Mesenchymal stem cell (in vitro differentiated cells and primary cell): Measurements from ENCODE around the gene HSPBP1.

ENCODE experiments used
- DNase-seq: peaks from one replicate; pipeline ENCODE4 v3.0.0-alpha.2; 2013
- H2AFZ ChIP-seq: one replicate; pipeline ENCODE4 v1.6.1; 2013; ENCODE audit warnings: low read depth, mild to moderate bottlenecking, control low read depth, inconsistent platforms, low read length, moderate library complexity
- H2AK5ac ChIP-seq: 2 replicates; pipeline ENCODE4 v1.6.1; 2013; ENCODE audit warnings: low read length, moderate library complexity, mild to moderate bottlenecking, inconsistent platforms; ENCODE audit not compliant: severe bottlenecking
- H2BK120ac ChIP-seq: one replicate; pipeline ENCODE4 v1.6.1; 2013; ENCODE audit warnings: low read depth, mild to moderate bottlenecking, inconsistent platforms, low read length, moderate library complexity
- H2BK12ac ChIP-seq, 2 experiments: one replicate each; pipeline ENCODE4 v1.6.1; 2013; ENCODE audit warnings: inconsistent platforms in 2 of 2, low read length in 2 of 2, mild to moderate bottlenecking in 2 of 2, moderate library complexity in 2 of 2, control low read depth in 1 of 2
- H2BK15ac ChIP-seq: one replicate; pipeline ENCODE4 v1.6.1; 2013; ENCODE audit warnings: mild to moderate bottlenecking, low read depth, inconsistent platforms; ENCODE audit not compliant: poor library complexity, severe bottlenecking
- H2BK5ac ChIP-seq: 2 replicates; pipeline ENCODE4 v1.6.1; 2013; ENCODE audit warnings: low read depth, mild to moderate bottlenecking, low read length, control low read depth, inconsistent platforms; ENCODE audit not compliant: poor library complexity, severe bottlenecking
- H3K14ac ChIP-seq, 2 experiments: one replicate each; pipeline ENCODE4 v1.6.1; 2013; ENCODE audit warnings: inconsistent platforms in 2 of 2, low read length in 2 of 2, control low read depth in 1 of 2, mild to moderate bottlenecking in 1 of 2, moderate library complexity in 1 of 2
- H3K18ac ChIP-seq, 2 experiments: one replicate each; pipeline ENCODE4 v1.6.1; 2013; ENCODE audit warnings: inconsistent platforms in 2 of 2, low read length in 2 of 2, control low read depth in 1 of 2, low read depth in 1 of 2, mild to moderate bottlenecking in 1 of 2
- H3K23ac ChIP-seq, 2 experiments: one replicate each; pipeline ENCODE4 v1.6.1; 2013; ENCODE audit warnings: inconsistent platforms in 2 of 2, low read length in 2 of 2, mild to moderate bottlenecking in 2 of 2, moderate library complexity in 2 of 2, control low read depth in 1 of 2
- H3K27ac ChIP-seq: 2 replicates; pipeline ENCODE4 v1.5.1; 2013; ENCODE audit warnings: mild to moderate bottlenecking, moderate library complexity, low read length, control low read depth, inconsistent platforms; ENCODE audit not compliant: poor library complexity, severe bottlenecking
- H3K27me3 ChIP-seq, 2 experiments: 2 replicates each; pipeline versions ENCODE4 v1.6.1 to v1.7.0; 2013; ENCODE audit warnings: low read length in 2 of 2, mild to moderate bottlenecking in 2 of 2, moderate library complexity in 2 of 2, control low read depth in 1 of 2, inconsistent platforms in 1 of 2; ENCODE audit not compliant: control insufficient read depth in 1 of 2, insufficient read depth in 1 of 2
- H3K36me3 ChIP-seq, 2 experiments: 2 replicates each; pipeline versions ENCODE4 v1.6.1 to v1.7.0; 2013; ENCODE audit warnings: low read length in 2 of 2, control low read depth in 1 of 2, inconsistent platforms in 1 of 2, low read depth in 1 of 2, mild to moderate bottlenecking in 1 of 2; ENCODE audit not compliant: insufficient read depth in 2 of 2, control insufficient read depth in 1 of 2
- H3K4ac ChIP-seq, 2 experiments: one replicate each; pipeline ENCODE4 v1.6.1; 2013; ENCODE audit warnings: inconsistent platforms in 2 of 2, low read length in 2 of 2, mild to moderate bottlenecking in 2 of 2, moderate library complexity in 2 of 2, control low read depth in 1 of 2, low read depth in 1 of 2
- H3K4me1 ChIP-seq: 2 replicates; pipeline ENCODE4 v1.6.1; 2013; ENCODE audit warnings: low read depth, low read length, control low read depth; ENCODE audit not compliant: control insufficient read depth, insufficient read depth
- H3K4me2 ChIP-seq: 2 replicates; pipeline ENCODE4 v1.6.1; 2013; ENCODE audit warnings: low read length, mild to moderate bottlenecking, inconsistent platforms; ENCODE audit not compliant: poor library complexity, severe bottlenecking
- H3K4me3 ChIP-seq, 2 experiments: 2 replicates each; pipeline versions ENCODE4 v1.5.1 to v1.7.0; 2013; ENCODE audit warnings: low read length in 2 of 2, mild to moderate bottlenecking in 2 of 2, control low read depth in 1 of 2, low read depth in 1 of 2; ENCODE audit not compliant: insufficient read depth in 1 of 2
- H3K79me1 ChIP-seq: replicated peaks from 2 replicates; pipeline ENCODE4 v1.6.1; 2013; ENCODE audit warnings: mild to moderate bottlenecking, control low read depth, low read length, inconsistent platforms; ENCODE audit not compliant: poor library complexity, severe bottlenecking
- H3K9ac ChIP-seq: 2 replicates; pipeline ENCODE4 v1.7.0; 2013; ENCODE audit warnings: mild to moderate bottlenecking, low read length, moderate library complexity
- H3K9me3 ChIP-seq: 2 replicates; pipeline ENCODE4 v1.7.0; 2013; ENCODE audit warnings: mild to moderate bottlenecking, low read length; ENCODE audit not compliant: control insufficient read depth
- H4K8ac ChIP-seq: one replicate; pipeline ENCODE4 v1.6.1; 2013; ENCODE audit warnings: inconsistent platforms, mild to moderate bottlenecking, low read length, moderate library complexity
- H4K91ac ChIP-seq: one replicate; pipeline ENCODE4 v1.6.1; 2013; ENCODE audit warnings: mild to moderate bottlenecking, low read length, inconsistent platforms
- WGBS: methylation state at CpG from one replicate; pipeline ENCODE4 v1.1.7; 2013; ENCODE audit warnings: mixed read lengths; 5-methylcytosine and 5-hydroxymethylcytosine counted together

The HSPBP1 gene

GRCh38 chr19:55269299-55269698 lies 10.6 kb downstream of the HSPBP1 start:
- no peak overlapping the region for H3K18ac ChIP-seq
- no peak overlapping the region for H2BK5ac ChIP-seq
- 95% methylated on average over 8 of the region's 8 CpGs for WGBS
- H2AFZ ChIP-seq, result no peak overlapping the region
- H3K4me1 ChIP-seq, result peaks cover 3% of the 10 kb centered on the region
- no peak overlapping the region for H3K4me3 ChIP-seq
- H3K23ac ChIP-seq, result no peak overlapping the region
- no peak overlapping the region for H3K9ac ChIP-seq
- H2BK15ac ChIP-seq, result no peak overlapping the region
- no peak overlapping the region for H3K27ac ChIP-seq
- H2AK5ac ChIP-seq, result no peak overlapping the region
- H2BK120ac ChIP-seq, result no peak overlapping the region
- H3K36me3 ChIP-seq, result peaks cover 24 to 55% of the 10 kb centered on the region in 2 experiments
- no peak overlapping the region for H3K14ac ChIP-seq
- H2BK12ac ChIP-seq, result no peak overlapping the region
- H4K91ac ChIP-seq, result no peak overlapping the region
- peaks cover 31% of the 10 kb centered on the region for H3K79me1 ChIP-seq
- H4K8ac ChIP-seq, result no peak overlapping the region
- H3K4me2 ChIP-seq, result no peak overlapping the region
- DNase-seq, result no peak
- no peaks in the 10 kb centered on the region for H3K9me3 ChIP-seq
- no peak overlapping the region for H3K4ac ChIP-seq
- no peaks in the 10 kb centered on the region for H3K27me3 ChIP-seq

DNA sequence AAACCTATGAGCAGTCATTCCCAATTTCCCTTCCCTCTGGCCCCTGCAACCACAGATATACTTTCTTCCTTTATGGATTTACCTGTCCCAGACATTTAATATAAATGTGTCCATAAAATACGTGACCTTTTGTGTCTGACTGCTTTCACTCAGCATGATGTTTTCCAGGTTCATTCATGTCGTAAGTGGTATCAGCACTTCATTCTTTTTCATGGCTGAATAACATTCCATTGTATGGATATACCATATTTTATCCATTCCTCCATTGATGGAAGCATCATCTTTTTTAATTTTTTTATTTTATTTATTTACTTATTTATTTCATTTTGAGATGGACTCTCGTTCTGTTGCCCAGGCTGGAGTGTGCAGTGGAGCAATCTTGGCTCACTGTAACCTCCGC lies 13.1 kb downstream of the HSPBP1 start:
- WGBS, result 95% methylated on average over 4 of the region's 4 CpGs
- Histone ChIP-seq H2BK120ac (no peak overlapping the region), H3K4me1 (peaks cover 1% of the 10 kb centered on the region), H3K27me3 (no peaks in the 10 kb centered on the region), H2BK12ac (no peak overlapping the region), H3K36me3 (peaks cover 21 to 43% of the 10 kb centered on the region in 2 experiments), H3K4me3 (no peak overlapping the region), H2BK15ac (no peak overlapping the region), H3K9me3 (no peaks in the 10 kb centered on the region), H3K27ac (no peak overlapping the region), H3K18ac (no peak overlapping the region), H2AFZ (no peak overlapping the region), H4K91ac (no peak overlapping the region), H3K14ac (no peak overlapping the region), H3K4me2 (no peak overlapping the region), H4K8ac (no peak overlapping the region), H2BK5ac (no peak overlapping the region), H3K4ac (no peak overlapping the region), H2AK5ac (no peak overlapping the region), H3K79me1 (peaks cover 25% of the 10 kb centered on the region), H3K9ac (no peak overlapping the region), H3K23ac (no peak overlapping the region)
- no peak for DNase-seq

DNA sequence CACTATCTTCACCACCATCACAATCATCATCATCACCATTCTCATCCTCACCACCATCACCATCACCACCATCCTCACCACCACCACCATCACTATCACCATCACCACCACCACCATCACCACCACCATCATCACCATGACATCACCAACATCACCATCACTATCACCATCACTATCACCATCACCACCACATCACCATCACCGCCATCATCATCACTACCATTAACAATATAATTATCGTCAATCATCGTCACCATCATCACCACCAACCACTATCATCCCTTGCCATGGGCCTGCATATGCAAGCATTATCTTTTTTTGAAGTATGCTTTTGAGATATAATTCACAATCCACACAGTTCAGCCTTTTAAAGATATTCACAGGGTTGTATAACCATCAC lies 13.5 kb downstream of the HSPBP1 start:
- WGBS, result 85% methylated on average over 3 of the region's 3 CpGs
- Histone ChIP-seq H2AK5ac (no peak overlapping the region), H3K9me3 (no peaks in the 10 kb centered on the region), H2BK12ac (no peak overlapping the region), H3K4ac (no peak overlapping the region), H2BK5ac (no peak overlapping the region), H3K9ac (no peak overlapping the region), H2AFZ (no peak overlapping the region), H3K36me3 (peaks cover 18 to 43% of the 10 kb centered on the region in 2 experiments), H3K4me3 (no peak overlapping the region), H4K91ac (no peak overlapping the region), H3K27ac (no peak overlapping the region), H2BK15ac (no peak overlapping the region), H3K4me1 (peaks cover 1% of the 10 kb centered on the region), H3K4me2 (no peak overlapping the region), H2BK120ac (no peak overlapping the region), H3K18ac (no peak overlapping the region), H3K27me3 (no peaks in the 10 kb centered on the region), H3K23ac (no peak overlapping the region), H3K14ac (no peak overlapping the region), H3K79me1 (peaks cover 25% of the 10 kb centered on the region), H4K8ac (no peak overlapping the region)
- DNase-seq, result no peak

GRCh38 chr19:55265723-55266386 lies 14.1 kb downstream of the HSPBP1 start:
- no peak overlapping the region for H3K23ac ChIP-seq
- H2BK12ac ChIP-seq, result no peak overlapping the region
- no peak overlapping the region for H3K4me2 ChIP-seq
- DNase-seq, result no peak
- no peaks in the 10 kb centered on the region for H3K27me3 ChIP-seq
- H3K36me3 ChIP-seq, result peaks cover 16 to 39% of the 10 kb centered on the region in 2 experiments
- no peak overlapping the region for H2AK5ac ChIP-seq
- H2BK120ac ChIP-seq, result no peak overlapping the region
- H3K9me3 ChIP-seq, result no peaks in the 10 kb centered on the region
- WGBS, result 94% methylated on average over 12 of the region's 12 CpGs
- no peak overlapping the region for H2AFZ ChIP-seq
- no peak overlapping the region for H3K14ac ChIP-seq
- peaks cover 1% of the 10 kb centered on the region for H3K4me1 ChIP-seq
- H2BK15ac ChIP-seq, result no peak overlapping the region
- H3K4ac ChIP-seq, result no peak overlapping the region
- no peak overlapping the region for H4K91ac ChIP-seq
- H2BK5ac ChIP-seq, result no peak overlapping the region
- H3K4me3 ChIP-seq, result no peak overlapping the region
- no peak overlapping the region for H3K18ac ChIP-seq
- H3K27ac ChIP-seq, result no peak overlapping the region
- peaks cover 23% of the 10 kb centered on the region for H3K79me1 ChIP-seq
- no peak overlapping the region for H4K8ac ChIP-seq
- no peak overlapping the region for H3K9ac ChIP-seq
